ENCODE measurements around the gene CREBL2.

Gene CREBL2

GRCh38 chr12:12600659-12601058 lies 11.0 kb upstream of the CREBL2 start:
- TF ChIP-seq CTCF (IDR thresholded peaks at IDR 0.05; ENCODE audit: insufficient read depth, low read depth, low read length, missing control alignments), result no peak
- DNase-seq (ENCODE audit: low read depth), result no peak
- H3K4me3 ChIP-seq (ENCODE audit: low read length), result no peak overlapping the region

GRCh38 chr12:12604740-12605139 lies 6.9 kb upstream of the CREBL2 start:
- no peak for TF ChIP-seq CTCF (IDR thresholded peaks at IDR 0.05; ENCODE audit: insufficient read depth, low read depth, low read length, missing control alignments)
- H3K4me3 ChIP-seq (ENCODE audit: low read length), result no peak overlapping the region
- DNase-seq (ENCODE audit: low read depth), result peak; percentile 75

GRCh38 chr12:12606781-12607589 lies 4.7 kb upstream of the CREBL2 start:
- peak; percentile 83 for DNase-seq (ENCODE audit: low read depth)
- no peak for TF ChIP-seq CTCF (IDR thresholded peaks at IDR 0.05; ENCODE audit: insufficient read depth, low read depth, low read length, missing control alignments)
- no peak overlapping the region for H3K4me3 ChIP-seq (ENCODE audit: low read length)

GRCh38 chr12:12608557-12608957 lies 3.1 kb upstream of the CREBL2 start:
- no peak overlapping the region for H3K4me3 ChIP-seq (ENCODE audit: low read length)
- TF ChIP-seq CTCF (IDR thresholded peaks at IDR 0.05; ENCODE audit: insufficient read depth, low read depth, low read length, missing control alignments), result peak; percentile 52
- DNase-seq (ENCODE audit: low read depth), result peak; percentile 63

- DNase-seq (ENCODE audit: low read depth), result no peak
- no peak for TF ChIP-seq CTCF (IDR thresholded peaks at IDR 0.05; ENCODE audit: insufficient read depth, low read depth, low read length, missing control alignments)
- H3K4me3 ChIP-seq (ENCODE audit: low read length), result no peak overlapping the region
Measured at GRCh38 chr12:12609692-12610091, 2.0 kb upstream of the CREBL2 start.

GRCh38 chr12:12610711-12611110 lies 965 bp upstream of the CREBL2 start:
- H3K4me3 ChIP-seq (ENCODE audit: low read length), result no peak overlapping the region
- no peak for TF ChIP-seq CTCF (IDR thresholded peaks at IDR 0.05; ENCODE audit: insufficient read depth, low read depth, low read length, missing control alignments)
- no peak for DNase-seq (ENCODE audit: low read depth)

GRCh38 chr12:12612358-12612757 lies 682 bp downstream of the CREBL2 start:
- DNase-seq (ENCODE audit: low read depth), result peak; percentile 59
- H3K4me3 ChIP-seq (ENCODE audit: low read length), result peak overlapping the region; percentile 66
- TF ChIP-seq CTCF (IDR thresholded peaks at IDR 0.05; ENCODE audit: insufficient read depth, low read depth, low read length, missing control alignments), result no peak
